ENCODE results near the gene GPR119.
A peak's percentile ranks its signal among the peaks of the same experiment; 100 is the strongest.
"Not testable (repeated sequence)": the region's sequence is repeated elsewhere in the genome, so short reads cannot be mapped to it uniquely, and the experiment has no call there.

Gene GPR119

GRCh38 chrX:130339408-130340222 lies 45.9 kb downstream of the GPR119 start, which contains the start of gene SLC25A14:
Gene SLC25A14, plus strand, starts transcription at chrX:130339919. Its CDS starts 360 bp downstream, at chrX:130340279.
- DNase-seq (ENCODE audit: low spot score), result peak; percentile 78

GRCh38 chrX:130338869-130339268 lies 46.6 kb downstream of the GPR119 start:
- not testable (repeated sequence) for DNase-seq (ENCODE audit: low spot score)

GRCh38 chrX:130336531-130336930 lies 48.9 kb downstream of the GPR119 start:
- no peak for DNase-seq (ENCODE audit: low spot score)
